OCI-M1 (cell line): ENCODE measurements around the gene BZW1.
"Not testable (repeated sequence)": the region's sequence is repeated elsewhere in the genome, so short reads cannot be mapped to it uniquely, and the experiment has no call there.

Source experiments
- DNase-seq: peaks from one replicate; lab custom pipeline; 2025; lab: John Stamatoyannopoulos, UW

Gene BZW1

DNA sequence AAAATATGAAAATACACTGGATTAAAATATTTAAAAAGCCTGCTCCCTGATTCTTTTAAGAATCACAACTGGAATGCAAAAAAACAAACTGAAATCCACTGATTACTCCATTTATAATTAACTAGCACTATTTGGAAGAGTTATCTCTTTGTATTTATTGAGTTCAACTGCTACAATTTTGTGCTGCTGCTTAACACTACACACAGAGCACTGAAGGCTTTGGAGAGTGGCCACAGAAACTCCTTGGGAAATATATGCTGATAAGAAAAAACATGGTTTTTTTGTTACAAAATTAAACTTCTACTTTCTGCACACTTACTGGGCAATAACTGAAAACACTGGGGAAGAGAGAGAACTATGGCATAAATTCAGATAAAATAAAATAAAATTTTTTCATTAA lies 19.8 kb upstream of the BZW1 start:
- DNase-seq = peak; percentile 10

DNA sequence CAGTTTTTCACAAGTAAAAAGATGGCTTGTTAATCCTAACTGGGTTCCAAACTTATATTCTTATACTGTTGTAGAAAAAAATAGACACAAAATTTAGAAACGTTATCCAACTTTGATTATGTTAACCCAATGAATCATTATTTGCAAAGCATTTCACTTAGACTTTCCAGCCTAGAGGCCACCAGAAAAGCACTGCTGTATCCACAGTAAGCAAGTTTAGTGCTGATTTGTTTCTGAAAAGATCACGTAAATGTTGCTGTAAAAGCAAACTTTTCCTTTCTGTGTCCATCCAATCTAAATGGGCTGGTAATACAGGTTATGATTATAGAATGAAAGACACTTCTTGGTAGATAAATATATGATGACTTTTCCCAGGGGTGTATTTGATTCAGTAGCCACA lies 17.6 kb upstream of the BZW1 start:
- no peak for DNase-seq

DNA sequence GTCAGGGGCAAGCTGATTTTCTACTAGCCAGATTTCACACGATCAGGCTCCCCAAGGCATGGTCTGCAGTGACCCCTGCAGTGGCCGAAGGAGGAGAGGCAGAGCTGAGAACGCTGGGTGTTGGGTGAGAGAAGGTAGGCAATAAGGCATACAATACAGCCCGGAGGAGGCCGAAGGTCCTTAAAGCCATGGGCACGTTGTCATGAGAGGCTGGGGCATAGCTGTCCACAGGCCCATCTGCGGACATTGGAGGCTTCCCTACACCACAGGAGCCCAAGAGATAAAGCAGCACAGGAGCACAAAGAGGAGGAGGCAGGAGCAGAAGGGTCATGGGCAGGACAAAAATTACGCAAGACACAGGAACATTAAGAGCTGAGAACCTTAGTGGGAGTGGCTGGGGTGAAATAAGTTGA lies 16.7 kb upstream of the BZW1 start:
- peak; percentile 88 for DNase-seq

DNA sequence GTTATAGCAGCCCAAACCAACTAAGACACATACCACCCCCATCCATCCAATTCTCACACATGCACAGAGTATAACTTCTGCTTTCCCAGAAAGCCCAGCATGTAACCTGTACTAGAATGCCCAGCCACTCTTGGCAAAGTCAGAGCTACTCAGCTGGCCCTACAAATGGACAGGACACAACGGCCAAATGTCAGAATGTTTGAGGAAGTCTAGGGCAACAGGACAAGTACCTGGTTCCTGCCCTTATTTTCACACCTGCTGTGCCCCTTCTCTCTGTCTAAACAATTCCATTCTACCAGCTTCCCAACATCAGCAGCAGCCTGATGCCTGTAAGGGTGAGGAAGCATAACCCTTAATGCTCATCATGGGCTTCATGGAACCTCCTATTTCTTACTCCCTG lies 15.1 kb upstream of the BZW1 start:
- no peak for DNase-seq

DNA sequence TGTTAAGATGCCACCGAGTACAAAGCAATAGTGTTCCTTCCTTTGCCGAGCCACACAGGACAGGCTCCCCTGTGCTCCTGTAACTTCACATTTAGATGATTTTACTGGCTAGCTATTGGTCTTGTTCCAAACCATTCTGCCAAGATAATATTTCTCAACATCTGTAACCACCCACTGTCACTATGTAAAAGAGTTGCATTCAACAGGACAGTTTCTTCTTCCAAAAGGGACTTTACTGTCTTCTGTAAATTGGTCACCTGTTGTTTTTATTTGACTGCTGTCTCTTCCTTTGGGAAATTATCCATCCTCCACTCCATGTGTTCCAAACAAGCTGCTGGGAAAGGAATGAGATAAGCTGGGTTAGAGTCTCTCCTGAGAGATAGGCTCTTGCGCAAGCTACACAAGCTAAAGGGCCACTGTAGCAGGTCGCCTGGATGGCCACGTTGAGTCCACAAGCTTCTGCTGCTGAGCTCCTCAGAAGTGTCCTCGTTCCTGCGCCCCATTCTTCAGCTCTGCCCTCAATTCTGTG lies 14.4 kb upstream of the BZW1 start:
- peak; percentile 52 for DNase-seq

DNA sequence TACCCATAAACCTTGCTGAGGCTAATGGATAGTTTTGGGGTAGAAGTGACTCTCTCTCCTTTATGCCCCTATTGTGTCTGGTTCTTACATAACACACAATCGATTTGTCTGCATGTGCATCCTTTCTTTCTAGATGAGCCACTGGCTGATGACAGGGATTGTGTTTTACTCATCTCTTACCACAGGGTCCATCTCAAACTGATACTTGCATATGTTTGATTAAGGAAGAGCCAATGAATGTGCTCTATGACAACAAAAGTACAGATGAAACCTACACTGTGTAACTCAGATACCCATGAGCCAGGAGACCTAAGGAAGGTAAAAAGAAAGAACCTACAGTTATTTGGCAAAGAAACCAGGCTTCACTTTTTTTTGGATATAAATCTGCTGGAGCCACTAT lies 13.2 kb upstream of the BZW1 start:
- DNase-seq = no peak

DNA sequence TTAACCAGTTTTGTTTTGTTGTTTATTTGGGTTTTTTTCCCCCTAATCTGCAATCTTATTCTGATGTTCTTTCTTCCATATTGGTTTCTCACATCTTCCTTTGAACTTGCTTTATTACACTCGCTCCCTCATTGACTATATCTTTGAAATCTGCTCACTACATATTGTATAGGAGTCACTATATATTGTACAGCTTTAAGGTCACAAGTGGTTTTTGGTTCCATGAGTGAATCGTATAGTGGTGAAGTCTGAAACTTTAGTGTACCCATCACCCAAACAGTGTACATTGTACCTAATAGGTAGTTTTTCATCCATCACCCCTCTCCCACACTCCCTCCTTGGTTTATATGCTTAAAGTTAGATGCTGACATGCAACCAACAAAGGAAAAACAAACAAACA lies 11.3 kb upstream of the BZW1 start:
- no peak for DNase-seq

DNA sequence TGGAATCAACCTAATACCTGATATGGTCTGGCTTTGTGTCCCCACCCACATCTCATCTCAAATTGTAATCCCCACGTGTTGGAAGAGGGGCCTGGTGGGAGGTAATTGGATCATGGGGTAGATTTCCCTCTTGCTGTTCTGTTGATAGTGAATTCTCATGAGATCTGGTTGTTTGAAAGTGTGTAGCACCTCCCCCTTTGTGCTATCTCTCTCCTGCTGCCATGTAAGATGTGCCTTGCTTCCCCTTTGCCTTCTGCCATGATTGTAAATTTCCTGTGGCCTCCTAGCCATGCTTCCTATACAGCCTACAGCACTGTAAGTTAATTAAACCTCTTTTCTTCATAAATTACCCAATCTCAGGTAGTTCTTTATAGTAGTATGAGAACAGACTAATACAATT lies 10.3 kb upstream of the BZW1 start:
- DNase-seq = peak; percentile 11

DNA sequence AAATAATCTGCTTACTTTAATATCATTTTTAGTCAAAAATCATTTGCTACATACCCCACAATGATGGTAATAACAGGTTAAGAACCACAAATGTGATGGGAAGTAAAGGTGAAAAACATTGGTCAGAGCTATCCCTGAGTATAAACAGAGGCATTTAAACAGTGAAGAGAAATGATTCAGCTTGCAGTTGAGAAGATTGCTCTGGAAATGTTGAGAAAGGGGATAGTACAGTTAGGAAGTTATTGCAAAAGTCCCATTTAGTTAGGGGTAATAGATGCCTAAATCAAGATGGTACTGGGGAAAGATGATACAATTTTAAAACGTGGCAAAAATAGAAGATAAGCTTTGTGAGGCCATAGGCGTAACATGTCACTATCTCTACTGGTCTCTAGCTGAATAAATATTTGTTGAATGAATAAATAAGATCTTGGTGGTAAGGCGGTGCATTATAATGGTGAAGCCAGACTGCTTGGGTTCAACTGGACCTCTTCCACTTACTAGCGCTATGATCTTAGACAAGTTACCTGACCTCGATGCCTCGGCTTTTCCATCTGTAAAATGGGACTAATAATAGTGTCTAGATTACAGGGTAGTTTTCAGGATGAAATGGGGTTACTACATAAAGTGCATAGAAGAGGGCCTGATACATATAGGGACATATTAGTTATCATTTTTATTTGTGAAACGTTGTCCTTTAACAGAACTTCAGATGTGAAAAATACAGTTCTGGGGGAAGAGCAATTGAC lies 2.0 kb upstream of the BZW1 start:
- no peak for DNase-seq

DNA sequence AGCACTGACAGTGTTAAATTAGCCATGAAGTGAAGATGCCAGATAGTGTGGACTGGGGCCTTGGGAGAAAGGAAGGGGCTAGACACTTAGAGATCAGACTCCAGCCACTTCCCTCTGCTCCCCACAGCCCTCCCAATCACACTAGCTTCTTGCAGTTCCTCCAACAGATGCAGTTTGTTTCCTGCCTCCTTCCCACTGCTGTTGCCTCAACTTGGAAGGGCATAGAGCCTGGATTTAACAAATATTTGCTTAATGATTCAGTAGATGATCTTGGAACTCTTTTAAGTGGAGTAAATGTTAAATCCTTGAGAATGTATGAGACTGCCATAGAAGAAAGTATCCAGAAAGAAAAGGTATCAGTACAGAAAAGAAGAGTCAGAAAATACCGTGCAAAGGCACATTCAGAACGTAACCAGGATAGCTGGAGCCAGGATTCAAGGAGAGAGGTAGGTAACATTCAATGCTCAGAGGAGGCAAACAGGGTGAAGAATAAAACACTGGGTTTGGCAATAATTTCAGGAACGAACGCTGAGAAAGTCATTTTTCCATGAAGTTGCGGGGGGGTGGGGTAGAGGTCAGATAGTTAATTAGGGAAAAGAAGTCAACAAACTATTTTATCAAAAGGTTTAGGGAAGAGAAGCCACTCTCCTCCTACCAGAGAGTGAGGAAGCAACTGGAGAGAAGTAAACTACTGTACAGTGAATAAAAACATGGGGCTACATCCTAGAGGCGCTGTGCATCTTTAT lies 1.3 kb upstream of the BZW1 start:
- peak; percentile 40 for DNase-seq

DNA sequence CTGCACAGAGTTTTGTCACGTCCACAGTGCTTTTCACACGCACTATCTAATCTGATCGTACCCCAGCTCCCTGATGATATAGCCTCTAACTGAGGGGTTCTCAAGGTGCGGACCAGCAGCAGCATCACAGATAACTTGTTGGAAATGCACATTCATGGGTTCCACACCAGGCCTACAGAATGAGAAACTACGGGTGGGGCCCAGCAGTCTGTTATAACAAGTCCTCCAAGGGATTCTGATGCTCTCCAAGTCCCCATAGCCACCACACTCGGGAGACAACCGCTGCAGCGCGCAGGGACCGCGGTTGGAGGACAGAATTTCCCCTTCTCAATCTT lies 745 bp upstream of the BZW1 start:
- DNase-seq = no peak

DNA sequence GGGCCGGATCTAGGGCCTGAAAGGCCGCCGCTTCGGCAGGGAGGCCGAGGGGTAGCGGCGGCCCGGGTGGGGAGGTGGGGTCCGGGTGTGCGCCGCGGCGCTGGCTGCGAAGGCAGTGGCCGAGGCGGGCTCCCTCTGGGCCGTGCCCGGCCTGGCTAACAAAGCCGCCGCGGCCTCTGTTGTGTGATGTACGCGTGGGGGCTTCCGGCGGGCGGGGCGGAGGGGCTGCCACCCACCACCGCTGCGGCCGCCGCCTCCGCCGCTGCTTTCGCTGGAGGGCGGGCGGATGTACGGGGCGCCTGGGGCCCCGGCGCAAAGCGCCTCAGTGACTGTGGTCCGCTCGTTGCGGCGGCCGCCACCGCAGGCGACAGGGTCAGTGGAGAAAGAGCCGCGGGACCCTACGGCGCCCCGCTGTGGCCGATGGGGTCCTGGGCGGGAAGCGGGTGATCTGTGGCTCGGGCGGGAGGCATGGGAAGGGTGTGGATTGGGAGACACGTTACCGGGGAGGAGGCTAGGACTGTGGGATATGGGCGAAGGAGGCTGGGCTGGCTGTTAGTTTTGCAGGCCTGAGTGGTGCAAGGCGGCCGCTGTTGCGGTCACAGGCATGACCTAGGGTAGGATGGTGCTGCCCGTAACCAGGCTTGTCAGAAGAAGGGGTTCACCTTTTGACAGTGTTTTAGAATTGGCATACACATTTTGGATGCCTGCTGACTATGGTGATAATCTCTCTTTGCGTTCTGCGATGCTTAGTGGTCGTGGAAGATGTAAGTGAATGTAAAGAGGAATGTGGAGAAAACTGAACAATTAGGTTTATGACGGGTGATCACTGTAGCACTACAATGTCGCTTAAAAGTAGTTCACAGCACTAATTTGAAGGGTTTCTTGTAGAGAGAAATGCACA lies 662 bp downstream of the BZW1 start:
- peak; percentile 88 for DNase-seq

DNA sequence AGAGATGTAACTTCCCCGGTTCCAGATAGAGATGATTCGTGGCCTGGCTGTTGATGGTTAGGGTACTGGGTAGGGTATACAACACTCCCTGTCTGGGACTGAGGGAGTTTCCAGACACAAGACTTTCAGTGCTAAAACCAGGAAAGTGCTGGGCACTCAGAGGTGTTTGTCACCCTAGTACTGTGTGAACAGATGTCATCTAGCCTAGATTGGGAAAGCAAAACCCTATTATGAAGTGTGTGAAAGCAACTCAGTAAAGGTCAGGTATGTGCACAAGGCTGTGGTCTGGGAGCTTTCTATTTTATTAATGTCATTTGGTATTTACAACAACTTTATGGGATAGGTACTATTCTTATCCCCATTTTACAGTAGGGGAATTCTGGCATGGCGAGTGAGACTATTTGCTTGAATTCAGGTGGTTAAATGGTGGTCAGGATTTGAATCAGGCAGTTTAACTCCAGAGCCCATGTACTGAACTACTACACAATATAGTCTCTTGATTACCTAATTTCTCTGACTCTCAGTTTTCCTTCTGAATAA lies 2.6 kb downstream of the BZW1 start:
- no peak for DNase-seq

DNA sequence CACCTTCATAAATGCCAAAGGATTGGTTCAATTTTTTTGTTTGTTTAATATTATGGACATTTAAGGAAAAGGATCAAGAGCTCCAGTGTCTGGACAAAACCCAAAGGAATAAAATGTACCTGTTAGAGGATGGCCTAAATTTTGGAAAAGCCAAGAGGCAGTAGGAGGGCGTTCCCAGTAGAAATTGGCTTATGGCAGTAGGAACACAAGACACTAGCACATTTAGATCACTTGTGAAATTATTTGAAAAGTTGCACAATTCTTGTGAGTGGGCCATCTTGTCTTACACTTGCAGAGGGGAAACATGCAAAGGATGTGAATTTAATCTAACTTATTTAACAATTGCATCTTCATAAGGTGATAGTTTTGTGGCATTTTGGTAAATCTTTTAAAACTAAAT lies 3.2 kb downstream of the BZW1 start:
- DNase-seq = no peak

DNA sequence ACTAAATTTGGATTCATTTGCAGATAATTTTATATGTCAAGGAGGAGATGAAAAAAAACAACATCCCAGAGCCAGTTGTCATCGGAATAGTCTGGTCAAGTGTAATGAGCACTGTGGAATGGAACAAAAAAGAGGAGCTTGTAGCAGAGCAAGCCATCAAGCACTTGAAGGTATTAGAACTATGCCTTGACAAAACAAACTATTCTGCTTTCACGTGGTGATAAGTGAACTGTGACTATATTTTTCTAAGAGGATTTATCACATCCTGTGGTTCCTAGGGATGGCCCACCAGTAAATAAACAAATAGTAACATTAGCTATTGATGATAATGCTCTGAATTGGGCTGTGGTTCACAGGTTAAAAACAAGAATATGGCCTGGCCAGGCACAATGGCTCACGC lies 7.0 kb downstream of the BZW1 start:
- DNase-seq = not testable (repeated sequence)

DNA sequence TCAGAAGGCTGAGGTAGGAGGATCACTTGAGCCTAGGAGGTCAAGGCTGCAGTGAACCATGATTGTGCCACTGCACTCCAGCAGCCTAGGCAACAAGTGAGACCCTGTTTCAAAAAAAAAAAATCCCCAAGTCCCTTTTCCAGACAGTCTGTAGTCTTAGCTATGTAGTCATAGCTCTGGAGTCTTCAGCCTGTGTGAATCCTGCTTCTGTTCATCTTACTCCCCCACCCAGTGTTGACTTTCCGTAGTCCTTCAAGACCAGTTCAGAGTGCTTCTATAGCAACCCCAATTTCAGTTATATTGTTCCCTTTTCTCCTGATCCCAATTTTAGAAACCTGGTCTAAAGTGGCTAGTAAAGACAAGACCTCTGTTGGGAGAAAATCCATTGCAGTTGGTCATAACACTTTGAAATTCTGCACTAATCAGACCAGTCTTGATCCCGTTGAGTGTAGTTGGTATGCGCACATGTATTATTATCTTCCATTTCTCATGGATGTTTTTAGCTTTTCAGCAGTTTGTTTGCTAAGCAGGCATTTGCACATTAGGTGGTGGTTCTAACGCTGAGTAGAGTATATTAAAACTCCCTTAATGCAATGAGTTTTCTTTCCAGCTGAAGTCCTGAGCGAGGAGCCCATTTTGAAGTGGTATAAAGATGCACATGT lies 9.0 kb downstream of the BZW1 start:
- no peak for DNase-seq

DNA sequence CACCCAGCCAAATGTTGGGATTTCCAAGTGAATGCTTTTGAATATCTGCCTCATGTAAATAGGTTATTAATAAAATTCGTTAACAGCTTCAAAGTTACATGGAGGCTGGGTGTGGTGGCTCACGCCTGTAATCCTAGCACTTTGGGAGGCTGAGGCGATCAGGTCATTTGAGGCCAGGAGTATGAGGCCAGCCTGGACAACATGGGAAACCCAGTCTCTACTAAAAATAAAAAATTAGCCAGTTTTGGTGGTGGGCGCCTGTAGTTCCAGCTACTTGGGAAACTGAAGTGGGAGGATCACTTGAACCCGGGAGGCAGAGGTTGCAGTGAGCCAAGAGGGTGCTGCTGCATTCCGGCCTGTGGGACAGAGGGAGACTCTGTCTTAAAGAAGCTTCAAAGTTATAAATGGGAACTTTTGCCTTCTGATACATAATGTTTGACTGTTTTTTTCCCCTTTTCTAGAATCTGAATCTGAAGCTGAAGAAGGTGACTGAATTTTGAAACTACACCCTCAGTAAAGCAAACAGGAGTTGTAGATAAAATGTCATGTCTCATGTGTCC lies 10.1 kb downstream of the BZW1 start:
- DNase-seq = no peak

DNA sequence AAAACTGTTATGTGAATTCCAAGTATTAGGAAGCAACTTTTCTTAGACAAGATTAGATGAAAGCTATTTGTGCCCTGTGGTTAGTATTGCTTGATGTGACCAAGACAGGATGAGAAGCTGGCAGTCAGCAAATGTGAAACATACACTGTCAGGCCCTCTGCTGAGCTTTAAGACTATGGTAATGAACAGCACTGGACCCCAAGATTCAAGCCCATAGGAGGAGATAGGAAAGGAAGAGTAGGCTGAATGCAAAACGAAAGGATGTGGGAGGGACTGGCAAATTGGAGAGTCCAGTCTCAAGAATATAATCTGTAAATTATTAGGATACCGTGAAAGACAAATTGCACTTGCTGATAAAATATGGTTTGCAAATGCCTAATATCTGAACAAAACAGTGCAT lies 16.4 kb downstream of the BZW1 start:
- no peak for DNase-seq

DNA sequence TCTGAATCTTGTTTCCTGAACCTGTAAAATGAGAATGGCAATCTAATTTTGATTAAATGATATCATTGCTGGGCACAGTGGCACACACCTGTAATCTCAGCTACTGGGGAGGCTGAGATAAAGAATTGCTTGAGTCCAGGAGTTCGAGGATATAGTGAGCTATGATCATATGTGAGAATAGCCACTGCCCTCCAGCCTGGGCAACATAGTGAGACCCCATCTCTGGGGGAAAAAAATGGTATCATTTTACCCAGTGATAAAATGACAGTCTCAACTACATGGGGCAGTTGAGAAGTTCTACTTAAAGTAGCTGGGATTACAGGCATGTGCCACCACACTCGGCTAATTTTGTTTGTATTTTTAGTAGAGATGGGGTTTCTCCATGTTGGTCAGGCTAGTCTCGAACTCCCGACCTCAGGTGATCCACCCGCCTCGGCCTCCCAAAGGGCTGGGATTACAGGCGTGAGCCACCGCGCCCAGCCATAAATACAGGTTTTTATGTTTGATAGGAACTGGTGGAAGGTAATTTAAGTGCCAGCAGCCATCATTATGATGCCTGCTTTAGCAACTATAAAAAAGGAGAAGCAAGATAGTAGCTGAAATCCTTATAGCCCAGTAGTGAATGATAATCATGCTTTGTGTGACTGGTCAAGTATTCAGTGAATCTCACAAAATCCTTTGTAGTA lies 17.0 kb downstream of the BZW1 start:
- no peak for DNase-seq

DNA sequence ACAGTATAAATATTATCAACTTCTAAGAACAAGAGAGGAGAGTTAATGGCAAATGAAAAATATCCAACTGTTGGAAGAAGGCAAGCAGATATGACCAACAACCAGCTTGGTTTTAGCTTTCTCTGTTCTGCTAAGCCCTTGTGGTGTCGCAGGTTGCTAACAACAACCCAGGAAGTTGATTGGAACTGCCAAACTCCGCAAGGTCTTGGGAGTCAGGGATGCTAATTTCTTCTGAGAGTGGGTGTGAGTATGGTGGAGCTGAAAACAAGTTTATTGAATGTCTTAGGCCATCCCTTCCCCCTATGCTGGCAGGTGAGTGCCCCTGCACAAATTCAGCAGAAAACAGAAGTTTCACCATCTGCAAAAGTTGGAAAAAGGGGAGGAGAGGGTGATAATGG lies 17.5 kb downstream of the BZW1 start:
- no peak for DNase-seq

DNA sequence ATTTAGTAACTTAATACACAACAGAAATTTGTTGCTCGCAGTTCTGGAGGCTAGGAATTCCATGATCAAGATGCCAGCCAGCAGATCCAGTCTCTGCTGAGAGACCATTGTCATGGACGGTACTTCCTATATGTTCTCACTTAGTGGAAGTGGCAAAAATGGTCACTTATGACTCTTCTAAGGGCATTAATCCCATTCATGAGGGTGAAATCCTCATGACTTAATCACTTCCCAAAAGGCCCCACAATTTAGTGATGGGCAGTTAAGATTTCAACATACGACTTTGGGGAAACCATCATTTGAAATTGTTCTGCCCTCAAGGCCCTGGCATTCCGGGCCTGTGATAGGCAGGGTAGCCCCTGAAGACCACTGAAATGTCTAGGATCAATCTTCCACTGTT lies 23.0 kb downstream of the BZW1 start:
- DNase-seq = no peak
